HG02571 (cell line): ENCODE data around the gene KIF22.
A peak's percentile ranks its signal among the peaks of the same experiment; 100 is the strongest.
"Not testable (repeated sequence)": the region's sequence is repeated elsewhere in the genome, so short reads cannot be mapped to it uniquely, and the experiment has no call there.

Experiments used
- ATAC-seq: cut with Tn5 transposase; IDR thresholded peaks from one replicate; pipeline ENCODE4 v1.9.1; 2021; ENCODE audit warnings: mild to moderate bottlenecking, moderate library complexity; ENCODE audit not compliant: unreplicated experiment

Gene KIF22

GRCh38 chr16:29812754-29813643, 22.4 kb downstream of the KIF22 start:
- no peak for ATAC-seq

- ATAC-seq: no peak
Observed at GRCh38 chr16:29813644-29814562, 23.4 kb downstream of the KIF22 start.

- ATAC-seq: no peak
Observed at GRCh38 chr16:29814592-29814991, 24.0 kb downstream of the KIF22 start.

GRCh38 chr16:29815032-29815721, 24.6 kb downstream of the KIF22 start:
- no peak for ATAC-seq

GRCh38 chr16:29815793-29816693, 25.5 kb downstream of the KIF22 start, which contains the start of gene PAGR1:
Gene PAGR1, plus strand, starts transcription at chr16:29816152. Its CDS starts 374 bp downstream, at chr16:29816526.
- ATAC-seq: peak; percentile 53

GRCh38 chr16:29816694-29817441, 26.3 kb downstream of the KIF22 start:
- no peak for ATAC-seq

GRCh38 chr16:29818082-29818481, 27.5 kb downstream of the KIF22 start:
- ATAC-seq: no peak

GRCh38 chr16:29819506-29819905, 29.0 kb downstream of the KIF22 start:
- no peak for ATAC-seq

GRCh38 chr16:29820271-29820701, 29.7 kb downstream of the KIF22 start, which contains the start of gene MVP:
Gene MVP, plus strand, starts transcription at chr16:29820462. Its CDS starts 10,088 bp downstream, at chr16:29830550.
- no peak for ATAC-seq

GRCh38 chr16:29820730-29821642, 30.4 kb downstream of the KIF22 start:
- peak; percentile 54 for ATAC-seq

GRCh38 chr16:29821643-29822115, 31.1 kb downstream of the KIF22 start:
- no peak for ATAC-seq

- ATAC-seq: no peak
Observed at GRCh38 chr16:29824589-29825144, 34.1 kb downstream of the KIF22 start.

- ATAC-seq: no peak
Observed at GRCh38 chr16:29825145-29826044, 34.8 kb downstream of the KIF22 start.

- no peak for ATAC-seq
Observed at GRCh38 chr16:29826342-29826695, 35.8 kb downstream of the KIF22 start.

- no peak for ATAC-seq
Observed at GRCh38 chr16:29830774-29831173, 40.2 kb downstream of the KIF22 start.

- ATAC-seq: no peak
Observed at GRCh38 chr16:29831490-29831889, 40.9 kb downstream of the KIF22 start.

GRCh38 chr16:29833219-29833618, 42.7 kb downstream of the KIF22 start:
- not testable (repeated sequence) for ATAC-seq
